Ovary (tissue), 3 donors: ENCODE results near the gene SIGLEC15.

Experiments
- EP300 ChIP-seq: sonication (generic); formaldehyde crosslinking; IDR thresholded peaks from one replicate; pipeline ENCODE4 v1.6.1; 2017; ENCODE audit warnings: antibody characterized with exemption
- TF ChIP-seq, protein P1 (sequence below), 3 donors: fragments of 450-650 bp in 2 of 3; fragments of 200-600 bp in 1 of 3; IDR thresholded peaks; one replicate each; pipeline versions ENCODE4 v1.5.1 to v1.8.0; 2016 to 2022; ENCODE audit warnings: antibody characterized with exemption in 3 of 3, mild to moderate bottlenecking in 1 of 3
- donor health status: DM: no; HTN: no; CAD: no.

DNA sequence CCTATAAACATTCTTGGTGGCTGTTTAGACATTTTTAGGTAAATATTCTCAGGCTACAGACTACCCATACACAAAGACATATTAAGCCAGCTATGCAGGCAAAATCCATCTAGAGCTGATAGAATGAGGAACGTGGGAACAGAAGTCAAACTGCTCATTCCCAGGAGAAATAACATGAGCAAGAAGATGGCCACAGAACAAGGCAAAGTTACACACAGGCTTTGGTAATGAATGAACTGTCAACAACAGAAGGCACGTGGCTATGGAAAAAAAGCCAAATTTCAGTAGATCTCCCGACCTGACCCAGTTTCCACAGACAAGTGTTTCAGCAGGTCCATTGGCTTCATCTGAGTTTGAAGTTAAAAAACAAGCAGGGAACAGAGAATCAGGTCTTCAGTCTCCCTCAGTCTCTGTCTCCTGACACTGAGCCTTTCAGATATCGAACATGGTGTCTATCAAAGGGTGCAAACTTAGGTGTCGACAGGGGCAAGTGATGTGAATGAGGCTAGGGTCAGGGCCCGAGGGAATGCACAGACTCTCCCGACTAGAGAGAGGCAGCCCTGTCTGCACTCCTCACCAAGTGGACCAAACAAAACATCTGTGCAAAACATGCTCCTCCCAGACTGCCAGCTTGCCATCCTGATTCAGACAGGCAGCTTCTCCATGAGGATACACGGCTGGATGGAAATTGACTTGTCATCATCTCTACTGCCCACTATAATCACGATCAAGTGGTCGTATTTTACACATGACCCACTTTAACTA lies 25.9 kb downstream of the SIGLEC15 start:
- TF ChIP-seq, protein P1, sequence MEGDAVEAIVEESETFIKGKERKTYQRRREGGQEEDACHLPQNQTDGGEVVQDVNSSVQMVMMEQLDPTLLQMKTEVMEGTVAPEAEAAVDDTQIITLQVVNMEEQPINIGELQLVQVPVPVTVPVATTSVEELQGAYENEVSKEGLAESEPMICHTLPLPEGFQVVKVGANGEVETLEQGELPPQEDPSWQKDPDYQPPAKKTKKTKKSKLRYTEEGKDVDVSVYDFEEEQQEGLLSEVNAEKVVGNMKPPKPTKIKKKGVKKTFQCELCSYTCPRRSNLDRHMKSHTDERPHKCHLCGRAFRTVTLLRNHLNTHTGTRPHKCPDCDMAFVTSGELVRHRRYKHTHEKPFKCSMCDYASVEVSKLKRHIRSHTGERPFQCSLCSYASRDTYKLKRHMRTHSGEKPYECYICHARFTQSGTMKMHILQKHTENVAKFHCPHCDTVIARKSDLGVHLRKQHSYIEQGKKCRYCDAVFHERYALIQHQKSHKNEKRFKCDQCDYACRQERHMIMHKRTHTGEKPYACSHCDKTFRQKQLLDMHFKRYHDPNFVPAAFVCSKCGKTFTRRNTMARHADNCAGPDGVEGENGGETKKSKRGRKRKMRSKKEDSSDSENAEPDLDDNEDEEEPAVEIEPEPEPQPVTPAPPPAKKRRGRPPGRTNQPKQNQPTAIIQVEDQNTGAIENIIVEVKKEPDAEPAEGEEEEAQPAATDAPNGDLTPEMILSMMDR (IDR thresholded peaks at IDR 0.05): no peak
- no peak for TF ChIP-seq EP300
